LNCaP clone FGC (cell line): Measurements from ENCODE around the gene POU2AF1.
"Not testable (repeated sequence)": the region's sequence is repeated elsewhere in the genome, so short reads cannot be mapped to it uniquely, and the experiment has no call there.

Source experiments
- DNase-seq: peaks from one replicate; pipeline ENCODE4 v3.0.0-alpha.2; 2011; ENCODE audit warnings: low read depth
- H3K4me3 ChIP-seq: 2 replicates; pipeline ENCODE4 v1.5.1; 2011; ENCODE audit warnings: mild to moderate bottlenecking, low read depth, low read length, control low read depth
- CTCF ChIP-seq: IDR thresholded peaks from 2 replicates; pipeline ENCODE4 v1.5.1; 2012; ENCODE audit warnings: mild to moderate bottlenecking; ENCODE audit not compliant: control insufficient read depth, insufficient read depth; ENCODE audit errors: extremely low read depth

POU2AF1 gene

GRCh38 chr11:111320728-111321568 is 58.1 kb downstream of the POU2AF1 start:
- H3K4me3 ChIP-seq, result no peak overlapping the region
- DNase-seq, result no peak
- TF ChIP-seq CTCF, result no peak

GRCh38 chr11:111320199-111320598 is 58.9 kb downstream of the POU2AF1 start:
- H3K4me3 ChIP-seq, DNase-seq: not testable (repeated sequence)

- H3K4me3 ChIP-seq, result no peak overlapping the region
- no peak for DNase-seq
- no peak for TF ChIP-seq CTCF
These were observed 59.8 kb downstream of the POU2AF1 start for GRCh38 chr11:111319296-111319695.

- H3K4me3 ChIP-seq, result no peak overlapping the region
- no peak for TF ChIP-seq CTCF
- no peak for DNase-seq
These were observed 67.0 kb downstream of the POU2AF1 start for GRCh38 chr11:111312076-111312475.

- no peak for TF ChIP-seq CTCF
- no peak overlapping the region for H3K4me3 ChIP-seq
- DNase-seq, result no peak
These were observed 68.4 kb downstream of the POU2AF1 start for GRCh38 chr11:111310723-111311122.

- DNase-seq, result peak; percentile 39
- no peak for TF ChIP-seq CTCF
- 0 out of 2 replicates have a peak overlapping the region, but pooled peaks have one; percentile 2 for H3K4me3 ChIP-seq
These were observed 69.0 kb downstream of the POU2AF1 start for GRCh38 chr11:111310088-111310487.

GRCh38 chr11:111309215-111309915 is 69.7 kb downstream of the POU2AF1 start:
- peak; percentile 95 for DNase-seq
- no peak overlapping the region for H3K4me3 ChIP-seq
- TF ChIP-seq CTCF, result no peak
